C4-2B (cell line): ENCODE measurements around the gene FAM110C.

Source experiments
- ZFX ChIP-seq: fragments of 450-650 bp; IDR thresholded peaks from 2 replicates; pipeline ENCODE4 v1.6.1; 2017
- TF ChIP-seq, protein P1 (sequence below): fragments of 450-650 bp; conservative IDR thresholded peaks from 2 replicates; pipeline ENCODE4 v1.5.1; 2017; ENCODE audit warnings: mild to moderate bottlenecking

DNA sequence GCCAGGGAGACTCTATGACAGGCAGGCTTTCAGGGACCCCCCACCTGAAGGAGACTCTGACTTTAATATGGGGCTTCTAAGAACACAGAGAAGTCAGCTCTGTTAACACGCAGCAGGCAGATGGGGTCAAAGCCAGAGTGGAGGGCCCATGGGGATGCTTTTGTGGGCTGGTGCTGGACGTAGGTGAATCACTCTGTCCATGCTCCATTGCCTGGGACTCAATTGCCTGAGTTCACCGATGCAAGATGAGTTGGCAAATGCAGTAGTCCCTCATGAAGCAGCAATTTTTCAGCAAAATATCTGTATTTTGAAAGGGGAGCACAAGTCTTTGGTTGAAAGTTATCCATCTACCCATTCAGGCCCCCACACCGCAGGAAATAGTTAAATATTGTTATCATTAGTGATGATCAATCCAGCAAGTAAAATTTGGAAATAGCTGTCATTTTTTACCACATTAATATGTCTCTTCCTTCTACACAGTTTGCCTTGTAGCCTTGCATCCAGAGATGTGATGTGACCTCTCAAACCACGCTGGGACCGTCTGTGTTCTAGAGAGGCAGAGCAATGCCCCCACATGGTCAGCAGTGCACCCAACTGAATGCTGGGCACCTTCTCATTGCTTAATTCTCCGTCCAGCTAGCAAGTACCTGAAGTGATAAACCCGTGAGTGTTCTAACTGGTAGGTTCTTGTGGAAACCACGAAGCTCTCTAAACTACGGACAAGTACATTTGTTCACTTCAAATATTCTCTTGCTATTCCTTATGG lies 34.8 kb upstream of the FAM110C start:
- TF ChIP-seq, protein P1, sequence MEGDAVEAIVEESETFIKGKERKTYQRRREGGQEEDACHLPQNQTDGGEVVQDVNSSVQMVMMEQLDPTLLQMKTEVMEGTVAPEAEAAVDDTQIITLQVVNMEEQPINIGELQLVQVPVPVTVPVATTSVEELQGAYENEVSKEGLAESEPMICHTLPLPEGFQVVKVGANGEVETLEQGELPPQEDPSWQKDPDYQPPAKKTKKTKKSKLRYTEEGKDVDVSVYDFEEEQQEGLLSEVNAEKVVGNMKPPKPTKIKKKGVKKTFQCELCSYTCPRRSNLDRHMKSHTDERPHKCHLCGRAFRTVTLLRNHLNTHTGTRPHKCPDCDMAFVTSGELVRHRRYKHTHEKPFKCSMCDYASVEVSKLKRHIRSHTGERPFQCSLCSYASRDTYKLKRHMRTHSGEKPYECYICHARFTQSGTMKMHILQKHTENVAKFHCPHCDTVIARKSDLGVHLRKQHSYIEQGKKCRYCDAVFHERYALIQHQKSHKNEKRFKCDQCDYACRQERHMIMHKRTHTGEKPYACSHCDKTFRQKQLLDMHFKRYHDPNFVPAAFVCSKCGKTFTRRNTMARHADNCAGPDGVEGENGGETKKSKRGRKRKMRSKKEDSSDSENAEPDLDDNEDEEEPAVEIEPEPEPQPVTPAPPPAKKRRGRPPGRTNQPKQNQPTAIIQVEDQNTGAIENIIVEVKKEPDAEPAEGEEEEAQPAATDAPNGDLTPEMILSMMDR, result no peak
- TF ChIP-seq ZFX, result no peak
